Uterus (tissue), 4 donors: ENCODE data around the gene KCNV2. TPM values are rescaled to one million over a fixed set of nuclear protein-coding genes. Genes with fewer than 3 reads are reported as not detected.

Source experiments
- DNase-seq, 2 donors: peaks; one replicate each; pipeline ENCODE4 v3.0.0-alpha.2; 2019 to 2020
- H3K27ac ChIP-seq, 2 donors: fragments of 200-600 bp; sonication (generic); 1 replicate in 1 of 2; 2 replicates in 1 of 2; pipeline ENCODE4 v1.5.1; 2016 to 2018
- H3K27me3 ChIP-seq, 2 donors: fragments of 200-600 bp; sonication (generic); one replicate each; pipeline ENCODE4 v1.5.1; 2018 to 2019; ENCODE audit warnings: control low read depth in 1 of 2
- H3K36me3 ChIP-seq, 2 donors: fragments of 200-600 bp; sonication (generic); one replicate each; pipeline ENCODE4 v1.5.1; 2019; ENCODE audit warnings: control low read depth in 1 of 2
- H3K4me1 ChIP-seq, 2 donors: fragments of 200-600 bp; sonication (generic); one replicate each; pipeline ENCODE4 v1.5.1; 2018 to 2019; ENCODE audit warnings: control low read depth in 1 of 2
- H3K4me3 ChIP-seq, 2 donors: fragments of 200-600 bp; sonication (generic); 1 replicate in 1 of 2; 2 replicates in 1 of 2; pipeline ENCODE4 v1.5.1; 2018 to 2019; ENCODE audit warnings: mild to moderate bottlenecking in 1 of 2
- H3K9me3 ChIP-seq, 2 donors: fragments of 200-600 bp; sonication (generic); one replicate each; pipeline ENCODE4 v1.5.1; 2019; ENCODE audit warnings: control low read depth in 1 of 2
- CTCF ChIP-seq, 4 experiments: fragments of 200-600 bp in 2 of 4; fragments of 450-650 bp in 2 of 4; sonication (generic) in 2 of 4; IDR thresholded peaks; one replicate each; pipeline ENCODE4 v1.5.1; 2016 to 2019; ENCODE audit warnings: antibody characterized with exemption in 4 of 4, mild to moderate bottlenecking in 2 of 4, moderate library complexity in 1 of 4
- POLR2A ChIP-seq, 2 donors: fragments of 450-650 bp; IDR thresholded peaks; one replicate each; pipeline ENCODE4 v1.6.1; 2016; ENCODE audit warnings: antibody characterized with exemption in 2 of 2, mild to moderate bottlenecking in 1 of 2, moderate library complexity in 1 of 2
- intact Hi-C: fragments of 100-400 bp; cut with DNase I; formaldehyde crosslinking; loops from one replicate; pipeline ENCODE4 v1.15.1; 2023; ENCODE audit warnings: low total_unique reads
- total RNA-seq, 4 donors: library from RNA; depleted of rRNA in 3 of 4; stranded (reverse); fragments of >200 nt in 3 of 4; gene quantifications; one replicate each; pipeline versions ENCODE4 v1.1.0 to v1.2.4, GENCODE V29; 2014 to 2023
- donor health status: DM: yes; HTN: yes; CAD: no.

Gene KCNV2
- total RNA-seq, 4 donors from 2014 or later = not detected

DNA sequence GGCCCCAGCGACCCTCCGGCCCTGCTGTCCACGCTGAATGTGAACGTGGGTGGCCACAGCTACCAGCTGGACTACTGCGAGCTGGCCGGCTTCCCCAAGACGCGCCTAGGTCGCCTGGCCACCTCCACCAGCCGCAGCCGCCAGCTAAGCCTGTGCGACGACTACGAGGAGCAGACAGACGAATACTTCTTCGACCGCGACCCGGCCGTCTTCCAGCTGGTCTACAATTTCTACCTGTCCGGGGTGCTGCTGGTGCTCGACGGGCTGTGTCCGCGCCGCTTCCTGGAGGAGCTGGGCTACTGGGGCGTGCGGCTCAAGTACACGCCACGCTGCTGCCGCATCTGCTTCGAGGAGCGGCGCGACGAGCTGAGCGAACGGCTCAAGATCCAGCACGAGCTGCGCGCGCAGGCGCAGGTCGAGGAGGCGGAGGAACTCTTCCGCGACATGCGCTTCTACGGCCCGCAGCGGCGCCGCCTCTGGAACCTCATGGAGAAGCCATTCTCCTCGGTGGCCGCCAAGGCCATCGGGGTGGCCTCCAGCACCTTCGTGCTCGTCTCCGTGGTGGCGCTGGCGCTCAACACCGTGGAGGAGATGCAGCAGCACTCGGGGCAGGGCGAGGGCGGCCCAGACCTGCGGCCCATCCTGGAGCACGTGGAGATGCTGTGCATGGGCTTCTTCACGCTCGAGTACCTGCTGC lies 839 bp downstream of the KCNV2 start:
- DNase-seq = no peak
- no peak overlapping the region for H3K4me3 ChIP-seq
- H3K27ac ChIP-seq = no peak overlapping the region
- H3K4me1 ChIP-seq = no peaks in the 10 kb centered on the region
- TF ChIP-seq CTCF (IDR thresholded peaks at IDR 0.05) = no peak
- TF ChIP-seq POLR2A (IDR thresholded peaks at IDR 0.05) = no peak
- intact Hi-C loops = no loop called here
- no peaks in the 10 kb centered on the region for H3K36me3 ChIP-seq
- H3K27me3 ChIP-seq = no peaks in the 10 kb centered on the region
- H3K9me3 ChIP-seq = no peaks in the 10 kb centered on the region

DNA sequence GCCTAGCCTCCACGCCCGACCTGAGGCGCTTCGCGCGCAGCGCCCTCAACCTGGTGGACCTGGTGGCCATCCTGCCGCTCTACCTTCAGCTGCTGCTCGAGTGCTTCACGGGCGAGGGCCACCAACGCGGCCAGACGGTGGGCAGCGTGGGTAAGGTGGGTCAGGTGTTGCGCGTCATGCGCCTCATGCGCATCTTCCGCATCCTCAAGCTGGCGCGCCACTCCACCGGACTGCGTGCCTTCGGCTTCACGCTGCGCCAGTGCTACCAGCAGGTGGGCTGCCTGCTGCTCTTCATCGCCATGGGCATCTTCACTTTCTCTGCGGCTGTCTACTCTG lies 1.4 kb downstream of the KCNV2 start:
- no peaks in the 10 kb centered on the region for H3K4me1 ChIP-seq
- no peak overlapping the region for H3K4me3 ChIP-seq
- no peaks in the 10 kb centered on the region for H3K27me3 ChIP-seq
- no peak overlapping the region for H3K27ac ChIP-seq
- TF ChIP-seq CTCF (IDR thresholded peaks at IDR 0.05) (no peak), POLR2A (IDR thresholded peaks at IDR 0.05) (no peak)
- no peaks in the 10 kb centered on the region for H3K36me3 ChIP-seq
- no peak for DNase-seq
- intact Hi-C loops = no loop called here
- H3K9me3 ChIP-seq = no peaks in the 10 kb centered on the region

- Histone ChIP-seq H3K27me3 (no peaks in the 10 kb centered on the region), H3K36me3 (no peaks in the 10 kb centered on the region), H3K9me3 (no peaks in the 10 kb centered on the region), H3K4me3 (no peak overlapping the region), H3K4me1 (no peaks in the 10 kb centered on the region), H3K27ac (no peak overlapping the region)
- no peak for DNase-seq
- intact Hi-C loops = no loop called here
- TF ChIP-seq POLR2A (IDR thresholded peaks at IDR 0.05) = no peak
- no peak for TF ChIP-seq CTCF (IDR thresholded peaks at IDR 0.05)
Observed at GRCh38 chr9:2720179-2720654, 2.9 kb downstream of the KCNV2 start.

DNA sequence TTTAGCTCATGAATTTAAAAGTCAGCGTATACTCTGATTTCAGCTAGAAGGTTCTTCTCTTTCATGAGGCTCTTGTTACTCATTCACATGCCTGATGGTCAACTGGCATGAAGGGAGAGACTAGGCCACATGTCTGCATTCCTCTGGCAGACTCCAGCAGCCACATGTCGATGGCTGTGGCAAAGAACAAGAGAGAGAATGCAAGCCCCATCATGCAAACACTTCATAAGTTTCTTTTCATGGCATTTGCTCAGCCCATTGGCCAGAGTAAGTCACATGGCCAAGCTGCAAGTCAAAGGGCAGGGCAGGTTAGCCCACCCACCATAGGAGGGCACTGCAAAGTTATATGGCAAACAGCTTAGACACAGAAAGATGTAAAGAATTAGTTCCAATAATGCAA lies 5.4 kb downstream of the KCNV2 start:
- TF ChIP-seq CTCF (IDR thresholded peaks at IDR 0.05) (no peak), POLR2A (IDR thresholded peaks at IDR 0.05) (no peak)
- Histone ChIP-seq H3K4me3 (no peak overlapping the region), H3K9me3 (no peaks in the 10 kb centered on the region), H3K36me3 (no peaks in the 10 kb centered on the region), H3K27me3 (no peaks in the 10 kb centered on the region), H3K27ac (no peak overlapping the region), H3K4me1 (no peaks in the 10 kb centered on the region)
- intact Hi-C loops = no loop called here
- no peak for DNase-seq

GRCh38 chr9:2723376-2724065 lies 6.2 kb downstream of the KCNV2 start:
- Histone ChIP-seq H3K27ac (no peak overlapping the region), H3K36me3 (no peaks in the 10 kb centered on the region)

More at GRCh38 chr9:2723376-2724065, 6.2 kb downstream of the KCNV2 start:
- H3K9me3 ChIP-seq = no peaks in the 10 kb centered on the region
- TF ChIP-seq CTCF (IDR thresholded peaks at IDR 0.05) (no peak), POLR2A (IDR thresholded peaks at IDR 0.05) (no peak)
- no peaks in the 10 kb centered on the region for H3K4me1 ChIP-seq
- intact Hi-C loops = no loop called here
- no peak for DNase-seq
- no peaks in the 10 kb centered on the region for H3K27me3 ChIP-seq
- H3K4me3 ChIP-seq = no peak overlapping the region
